Hematopoietic multipotent progenitor cell treated with erythropoietin and hydrocortisone succinate and interleukin-3 and kit ligand, for 4 days (in vitro differentiated cells): ENCODE results near the gene ZBTB14.

Experiments
- DNase-seq: peaks from one replicate; pipeline ENCODE4 v3.0.0-alpha.2; 2015

Gene ZBTB14

DNA sequence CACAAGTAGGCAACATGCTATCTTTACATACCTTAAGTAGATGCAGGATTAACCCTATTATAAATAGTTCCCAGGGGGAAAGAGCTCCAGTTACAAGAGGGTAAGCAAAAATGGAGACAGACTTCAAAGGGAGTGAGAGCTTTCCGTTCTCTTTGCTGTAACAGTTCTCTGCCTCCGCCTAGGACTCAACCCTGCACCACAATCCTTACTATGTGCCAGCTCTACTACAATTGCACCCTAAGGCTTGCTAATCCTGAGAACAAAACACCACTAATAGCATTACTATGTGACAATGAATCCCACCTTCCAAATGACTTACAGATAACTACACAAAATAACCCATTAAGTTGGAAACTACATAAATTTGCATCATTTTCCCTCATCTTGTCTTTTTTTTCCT, 7.7 kb downstream of the ZBTB14 start:
- no peak for DNase-seq

DNA sequence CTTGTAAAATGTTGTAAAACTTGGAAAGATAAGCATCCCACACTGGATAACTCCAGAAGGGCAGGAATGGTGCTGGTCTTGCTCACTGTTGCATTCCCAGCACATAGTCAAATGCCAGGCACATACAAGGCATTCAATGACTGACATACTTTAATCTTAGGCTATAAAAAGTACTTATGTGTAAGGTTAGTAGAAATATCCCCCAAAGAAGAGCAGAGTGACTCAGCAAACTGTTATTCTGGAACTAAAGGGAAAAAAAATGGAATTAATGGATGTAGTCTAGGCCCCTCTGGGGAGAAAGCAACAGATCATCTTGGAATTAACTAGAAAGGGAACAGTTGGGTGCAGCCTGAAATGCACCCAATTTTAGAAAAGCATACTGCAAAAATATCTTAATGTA, 9.0 kb downstream of the ZBTB14 start:
- no peak for DNase-seq

DNA sequence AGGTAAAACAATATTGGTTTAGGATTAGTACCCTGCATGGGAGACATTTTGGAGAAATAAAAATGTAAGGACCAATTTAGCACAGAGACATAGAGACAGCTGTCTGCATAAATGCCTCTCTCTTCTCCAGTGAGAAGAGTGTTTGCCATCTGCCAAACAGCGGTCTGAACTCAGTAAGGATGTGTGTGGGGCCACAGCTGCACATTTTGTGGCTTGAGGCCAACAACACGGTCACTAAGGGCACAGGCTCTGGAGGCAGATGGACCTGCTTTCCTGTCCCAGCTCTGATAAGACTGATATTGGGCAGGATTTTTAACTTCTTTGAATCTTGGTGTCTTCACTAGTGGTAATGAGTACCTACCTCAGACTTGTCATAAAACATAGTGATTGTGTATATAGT, 10.2 kb downstream of the ZBTB14 start:
- peak; percentile 27 for DNase-seq

DNA sequence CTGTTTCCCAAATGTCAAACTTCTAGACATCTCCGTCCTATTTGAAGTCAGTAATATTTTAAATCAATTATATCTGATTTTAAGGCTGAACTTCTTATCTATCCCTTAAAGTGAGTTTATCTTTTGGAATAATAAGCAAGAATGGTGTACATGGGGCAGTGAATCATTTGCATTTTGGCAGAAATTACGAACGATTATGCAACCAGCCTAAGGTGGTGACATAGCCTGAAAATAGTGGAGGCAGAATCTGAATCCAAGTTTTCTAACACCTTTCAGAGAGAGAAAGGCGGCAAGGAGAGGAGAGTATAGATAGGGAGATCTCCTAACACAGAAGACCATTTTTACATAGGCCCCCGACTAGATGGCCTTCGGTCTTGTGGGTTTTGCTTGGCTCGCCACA, 10.7 kb downstream of the ZBTB14 start:
- DNase-seq = no peak

DNA sequence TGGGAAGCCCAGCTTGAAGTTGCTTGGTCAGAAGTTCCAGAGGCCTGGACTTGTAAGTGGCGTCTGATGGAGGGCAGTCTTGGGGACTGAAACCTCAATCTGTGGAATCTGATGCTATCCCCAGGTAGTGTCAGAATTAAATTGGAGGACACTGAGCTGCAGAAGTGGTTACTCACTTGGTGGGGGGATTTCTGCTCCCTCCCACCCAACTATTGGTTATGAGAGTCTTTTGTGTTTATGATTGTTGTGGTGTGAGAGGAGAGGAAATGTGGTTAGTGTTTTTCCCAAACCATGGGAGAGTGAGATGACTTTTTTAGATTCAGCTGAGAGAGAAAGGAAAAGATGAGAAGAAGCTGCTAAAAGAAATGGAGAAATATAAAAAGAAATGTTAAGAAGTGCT, 12.8 kb downstream of the ZBTB14 start:
- no peak for DNase-seq

DNA sequence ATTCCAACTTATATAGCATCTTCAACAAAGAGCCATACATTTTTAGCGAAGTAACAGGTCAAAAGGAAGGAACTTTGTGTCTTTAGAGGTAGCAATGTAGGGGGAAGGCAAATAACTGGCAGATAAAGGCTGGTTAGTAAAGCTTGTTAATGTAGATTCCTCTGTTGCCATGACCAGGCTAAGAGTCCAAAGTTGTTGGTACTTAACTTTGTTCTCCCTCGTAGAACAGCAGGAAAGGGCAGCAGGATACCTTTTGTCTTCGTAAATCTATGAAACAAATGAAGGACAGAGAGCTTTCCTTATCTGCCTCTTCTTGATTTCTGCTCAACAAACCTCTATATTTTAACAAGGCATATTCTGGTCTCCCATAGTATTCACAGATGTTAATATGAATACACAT, 18.6 kb downstream of the ZBTB14 start:
- no peak for DNase-seq

DNA sequence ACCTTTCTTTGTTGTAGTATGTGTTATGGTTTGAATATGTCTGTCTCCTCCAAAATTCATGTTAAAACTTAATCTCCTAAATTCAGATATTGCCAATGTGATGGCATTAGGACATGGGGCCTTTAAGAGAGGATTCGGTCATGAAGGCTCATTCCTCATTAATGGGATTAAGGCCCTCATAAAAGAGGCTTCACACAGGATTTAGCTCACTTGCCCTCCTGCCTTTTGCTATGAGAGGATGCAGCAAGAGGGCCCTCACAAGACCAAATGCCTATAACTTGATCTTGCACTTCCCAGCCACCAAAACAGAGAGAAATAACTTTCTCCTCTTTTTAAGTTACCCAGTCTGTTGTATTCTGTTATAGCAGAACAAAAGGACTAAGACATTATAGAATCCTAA, 19.7 kb downstream of the ZBTB14 start:
- DNase-seq = no peak

DNA sequence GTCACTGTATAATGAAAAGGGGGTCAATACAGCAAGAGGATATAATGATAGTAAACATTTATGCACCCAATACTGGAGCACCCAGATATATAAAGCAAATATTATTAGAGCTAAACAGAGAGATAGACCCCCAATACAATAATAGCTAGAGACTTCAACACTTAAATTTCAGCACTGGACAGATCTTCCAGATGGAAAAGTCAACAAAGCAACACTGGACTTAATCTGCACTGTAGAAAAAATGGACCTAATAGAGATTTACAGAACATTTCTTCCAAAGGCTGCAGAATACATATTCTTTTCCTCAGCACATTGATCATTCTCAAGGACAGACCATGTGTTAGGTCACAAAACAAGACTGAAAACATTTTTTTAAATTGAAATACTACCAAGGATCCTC, 26.7 kb downstream of the ZBTB14 start:
- no peak for DNase-seq

DNA sequence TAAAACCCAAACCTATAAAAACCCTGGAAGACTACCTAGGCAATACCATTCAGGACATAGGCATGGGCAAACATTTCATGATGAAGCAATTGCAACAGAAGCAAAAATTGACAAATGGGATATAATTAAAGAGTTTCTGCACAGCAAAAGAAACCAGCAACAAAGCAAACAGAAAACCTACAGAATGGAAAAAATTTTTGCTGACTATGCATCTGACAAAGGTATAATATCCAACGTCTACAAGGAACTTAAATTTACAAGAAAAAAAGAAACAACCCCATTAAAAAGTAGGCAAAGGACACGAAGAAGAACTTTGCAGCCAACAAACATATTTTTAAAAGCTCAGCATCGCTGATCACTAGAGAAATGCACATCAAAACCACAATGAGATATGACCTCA, 28.8 kb downstream of the ZBTB14 start:
- DNase-seq = no peak

DNA sequence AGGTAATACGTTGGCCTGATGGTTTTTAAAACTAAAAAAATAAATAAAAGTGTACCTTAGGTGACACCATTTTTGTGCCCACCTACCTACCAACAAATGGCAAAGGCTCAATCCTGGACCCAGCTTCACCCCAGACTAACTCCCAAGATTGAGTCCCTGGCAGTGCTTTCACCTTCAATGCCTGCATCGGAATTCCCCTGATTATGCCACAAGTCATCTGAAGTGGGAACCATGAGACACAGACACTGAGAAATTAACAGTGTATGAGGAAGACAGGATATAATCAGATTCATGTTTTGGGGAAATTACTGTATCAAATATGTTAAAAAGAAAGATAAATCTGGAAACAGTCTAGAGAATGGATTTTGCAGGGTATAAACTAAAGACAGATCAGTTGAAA, 41.6 kb downstream of the ZBTB14 start:
- DNase-seq = no peak

DNA sequence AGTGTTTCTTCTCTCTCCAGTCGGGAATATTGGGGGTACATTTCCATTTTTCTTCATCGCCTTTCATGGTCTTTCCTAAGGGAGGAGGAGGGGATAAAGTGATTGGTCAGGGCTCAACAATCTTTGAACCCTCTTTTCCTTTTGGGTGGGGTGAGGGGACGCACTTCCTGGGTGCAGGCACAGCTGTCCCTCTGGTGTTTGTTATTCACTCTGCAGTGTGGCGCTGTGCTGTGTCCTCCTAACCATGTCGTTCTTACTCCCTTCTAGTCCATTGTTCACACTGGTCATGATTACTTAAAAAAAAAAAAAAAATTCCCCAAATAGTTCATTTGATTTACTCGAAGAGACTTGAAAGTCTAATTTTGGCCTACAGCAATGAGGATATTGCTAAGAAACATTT, 44.4 kb downstream of the ZBTB14 start:
- no peak for DNase-seq

DNA sequence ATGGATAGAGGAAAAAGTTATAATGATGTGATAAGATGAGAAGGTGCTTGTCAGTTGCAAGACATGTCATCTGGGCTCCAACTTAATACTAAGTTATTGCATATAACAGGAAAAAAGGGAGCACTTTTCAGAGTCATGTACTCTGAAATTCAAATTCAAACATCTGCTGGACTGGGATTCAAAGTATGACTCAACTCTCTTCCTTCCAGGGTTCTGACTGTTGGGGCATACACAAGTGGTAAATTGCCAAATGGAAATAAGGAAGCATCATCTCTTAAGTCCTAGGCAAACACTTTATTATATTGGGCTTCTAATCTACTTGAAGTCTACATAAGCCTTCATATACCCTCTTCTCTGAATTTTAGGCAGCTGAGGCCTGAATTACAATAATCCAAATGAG, 44.9 kb downstream of the ZBTB14 start:
- no peak for DNase-seq

DNA sequence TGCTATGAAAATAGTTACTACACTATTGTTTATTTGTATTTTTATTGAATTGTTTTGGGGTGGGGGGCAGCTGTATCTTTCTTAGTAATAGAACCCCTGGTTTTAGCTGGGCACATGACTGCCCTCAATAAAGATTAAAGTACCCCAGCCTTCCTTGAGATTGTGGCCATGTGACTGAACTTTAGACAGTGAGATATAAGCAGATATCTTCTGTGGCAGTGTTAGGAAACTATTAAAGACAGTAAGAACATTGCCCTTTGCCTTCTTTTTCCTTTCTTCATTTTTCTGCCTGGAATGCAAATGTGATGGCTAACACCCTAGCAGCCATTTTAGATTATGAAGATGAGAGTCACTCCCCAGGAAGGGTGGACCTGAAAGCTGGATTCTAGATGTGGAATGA, 50.6 kb downstream of the ZBTB14 start:
- no peak for DNase-seq

DNA sequence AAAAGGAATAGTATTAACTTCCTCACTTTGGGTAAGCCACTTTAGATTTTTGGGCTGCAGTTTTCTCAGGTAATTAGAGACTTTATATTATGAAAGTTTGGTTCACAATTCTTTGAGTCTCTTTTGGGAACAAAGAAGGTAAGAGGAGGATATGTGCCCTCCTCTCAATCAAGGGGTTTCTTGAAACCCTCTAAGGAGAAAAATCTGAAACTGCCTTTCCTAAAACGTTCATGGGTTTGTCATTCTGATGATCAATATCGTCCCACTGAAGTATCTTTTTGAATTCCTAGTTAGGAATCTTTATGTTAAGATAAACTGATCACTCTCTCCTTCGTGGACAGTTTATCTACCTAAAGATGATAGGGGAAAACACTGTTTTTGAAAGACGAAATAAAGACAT, 56.1 kb downstream of the ZBTB14 start:
- DNase-seq = no peak
